Measurements from ENCODE around the gene ATP11A.

The ATP11A gene

DNA sequence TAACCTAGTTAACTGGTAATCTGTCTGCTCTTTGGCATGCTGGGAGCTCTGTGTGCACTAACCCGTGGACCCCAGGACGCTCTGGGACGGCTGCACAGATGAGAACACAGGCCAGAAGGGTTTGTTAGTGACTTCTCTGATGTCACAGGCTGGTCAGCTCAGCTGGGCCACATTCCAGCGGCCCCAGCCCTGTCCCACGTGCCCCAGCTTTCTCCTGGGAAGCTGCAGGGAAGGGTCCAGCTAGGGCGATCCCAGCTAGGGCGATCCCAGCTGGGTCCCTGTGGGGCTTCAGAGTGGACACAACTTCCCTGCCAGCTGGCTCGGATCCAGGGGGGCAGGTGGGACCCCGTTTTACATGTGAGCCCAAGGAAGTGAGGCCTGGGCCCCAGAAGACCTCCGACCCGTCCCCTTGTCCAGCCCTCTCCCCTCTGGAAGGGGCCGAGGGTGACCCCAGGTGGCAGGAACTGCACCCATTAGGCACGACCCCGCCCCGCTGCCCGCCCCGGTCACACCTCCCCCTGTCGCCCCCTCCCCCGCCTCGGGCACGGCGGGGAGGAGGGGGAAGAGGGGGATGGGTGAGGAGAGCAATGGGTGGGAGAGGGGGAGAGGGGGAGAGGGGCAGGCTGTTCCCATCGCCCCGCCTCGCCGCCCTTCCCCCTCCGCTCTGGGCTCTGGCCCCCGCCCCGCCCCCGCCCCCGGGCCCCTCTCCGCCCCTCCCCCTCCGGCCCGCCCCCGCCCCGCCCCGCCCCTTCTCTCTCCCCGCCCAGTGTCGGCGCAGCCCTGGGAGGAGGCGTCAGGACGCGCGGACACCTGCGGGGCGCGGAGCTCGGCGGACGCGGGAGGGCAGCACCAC lies 204.0 kb downstream of the ATP11A start:
- Histone ChIP-seq H2AFZ (ENCODE audit: low read depth, low read length) (peak overlapping the region; percentile 57), H2BK5ac (ENCODE audit: low read depth, low read length, poor library complexity, severe bottlenecking) (peak overlapping the region; percentile 98), H3K4me3 (ENCODE audit: insufficient read depth in 1 of 2, low read depth in 1 of 2, low read length in 2 of 2) (peak overlapping the region in 1 of 2 experiments; percentile 52), H3K23ac (ENCODE audit: low read length in 2 of 2) (no peak overlapping the region), H4K8ac (ENCODE audit: low read length) (peak overlapping the region; percentile 82), H2BK120ac (ENCODE audit: low read depth, low read length) (peak overlapping the region; percentile 8), H4K91ac (ENCODE audit: low read length) (peak overlapping the region; percentile 46), H2BK12ac (ENCODE audit: low read length in 2 of 2) (peak overlapping the region in 1 of 2 experiments; percentile 34), H3K27me3 (ENCODE audit: control insufficient read depth in 1 of 2, insufficient read depth in 1 of 2, low read length in 2 of 2) (peaks cover 0 to 87% of the 10 kb centered on the region in 2 experiments), H3K36me3 (ENCODE audit: control insufficient read depth in 1 of 2, insufficient read depth in 2 of 2, low read depth in 1 of 2, low read length in 2 of 2) (peaks cover 0 to 2% of the 10 kb centered on the region in 2 experiments), H3K4ac (ENCODE audit: low read depth in 1 of 2, low read length in 2 of 2) (peak overlapping the region in 1 of 2 experiments; percentile 30), H3K4me1 (ENCODE audit: control insufficient read depth, insufficient read depth, low read depth, low read length) (peaks cover 40% of the 10 kb centered on the region), H3K9ac (ENCODE audit: low read length) (no peak overlapping the region), H3K27ac (ENCODE audit: low read length, poor library complexity, severe bottlenecking) (peak overlapping the region; percentile 97), H3K18ac (ENCODE audit: low read depth in 1 of 2, low read length in 2 of 2) (peak overlapping the region; percentile 37 to 77), H3K9me3 (ENCODE audit: control insufficient read depth, low read length) (no peaks in the 10 kb centered on the region), H2BK15ac (ENCODE audit: low read depth, poor library complexity, severe bottlenecking) (peak overlapping the region; percentile 77), H2AK5ac (ENCODE audit: low read length, severe bottlenecking) (peak overlapping the region; percentile 65), H3K79me1 (replicated peaks; ENCODE audit: low read length, poor library complexity, severe bottlenecking) (no peaks in the 10 kb centered on the region), H3K14ac (ENCODE audit: low read length in 2 of 2) (peak overlapping the region in 1 of 2 experiments; percentile 48), H3K4me2 (ENCODE audit: low read length, poor library complexity, severe bottlenecking) (peak overlapping the region; percentile 89)
- DNase-seq: peak; percentile 71
- WGBS: 16% methylated on average over 8 of the region's 51 CpGs

DNA sequence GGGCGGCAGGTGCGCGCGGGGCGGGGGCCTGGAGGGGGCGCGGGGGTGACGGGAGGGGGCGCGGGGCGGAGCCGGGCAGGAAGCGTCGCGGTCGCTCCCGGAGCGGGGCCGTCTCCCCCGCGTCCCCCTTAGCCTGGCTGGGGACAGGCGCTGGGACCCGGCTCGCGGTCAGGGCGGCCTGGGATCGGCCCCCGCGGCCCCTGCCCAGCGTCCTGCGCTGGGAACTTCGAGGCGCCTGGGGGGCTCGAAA lies 204.5 kb downstream of the ATP11A start:
- H3K4ac ChIP-seq (ENCODE audit: low read depth in 1 of 2, low read length in 2 of 2): no peak overlapping the region
- H4K91ac ChIP-seq (ENCODE audit: low read length): no peak overlapping the region
- H4K8ac ChIP-seq (ENCODE audit: low read length): no peak overlapping the region
- peaks cover 0 to 2% of the 10 kb centered on the region in 2 experiments for H3K36me3 ChIP-seq (ENCODE audit: control insufficient read depth in 1 of 2, insufficient read depth in 2 of 2, low read depth in 1 of 2, low read length in 2 of 2)
- H3K4me3 ChIP-seq (ENCODE audit: insufficient read depth in 1 of 2, low read depth in 1 of 2, low read length in 2 of 2): peak overlapping the region in 1 of 2 experiments; percentile 52
- no peak overlapping the region for H2BK5ac ChIP-seq (ENCODE audit: low read depth, low read length, poor library complexity, severe bottlenecking)
- no peak overlapping the region for H3K18ac ChIP-seq (ENCODE audit: low read depth in 1 of 2, low read length in 2 of 2)
- no peaks in the 10 kb centered on the region for H3K79me1 ChIP-seq (replicated peaks; ENCODE audit: low read length, poor library complexity, severe bottlenecking)
- H3K27me3 ChIP-seq (ENCODE audit: control insufficient read depth in 1 of 2, insufficient read depth in 1 of 2, low read length in 2 of 2): peaks cover 0 to 86% of the 10 kb centered on the region in 2 experiments
- 0% methylated on average over 15 of the region's 34 CpGs for WGBS
- H3K23ac ChIP-seq (ENCODE audit: low read length in 2 of 2): no peak overlapping the region
- no peak for DNase-seq
- no peak overlapping the region for H2BK120ac ChIP-seq (ENCODE audit: low read depth, low read length)
- no peak overlapping the region for H2AK5ac ChIP-seq (ENCODE audit: low read length, severe bottlenecking)
- no peak overlapping the region for H3K14ac ChIP-seq (ENCODE audit: low read length in 2 of 2)
- no peak overlapping the region for H3K27ac ChIP-seq (ENCODE audit: low read length, poor library complexity, severe bottlenecking)
- H2BK15ac ChIP-seq (ENCODE audit: low read depth, poor library complexity, severe bottlenecking): no peak overlapping the region
- H3K9ac ChIP-seq (ENCODE audit: low read length): no peak overlapping the region
- H3K9me3 ChIP-seq (ENCODE audit: control insufficient read depth, low read length): no peaks in the 10 kb centered on the region
- H2BK12ac ChIP-seq (ENCODE audit: low read length in 2 of 2): no peak overlapping the region
- H3K4me2 ChIP-seq (ENCODE audit: low read length, poor library complexity, severe bottlenecking): peak overlapping the region; percentile 81
- H3K4me1 ChIP-seq (ENCODE audit: control insufficient read depth, insufficient read depth, low read depth, low read length): peaks cover 40% of the 10 kb centered on the region
- H2AFZ ChIP-seq (ENCODE audit: low read depth, low read length): no peak overlapping the region

DNA sequence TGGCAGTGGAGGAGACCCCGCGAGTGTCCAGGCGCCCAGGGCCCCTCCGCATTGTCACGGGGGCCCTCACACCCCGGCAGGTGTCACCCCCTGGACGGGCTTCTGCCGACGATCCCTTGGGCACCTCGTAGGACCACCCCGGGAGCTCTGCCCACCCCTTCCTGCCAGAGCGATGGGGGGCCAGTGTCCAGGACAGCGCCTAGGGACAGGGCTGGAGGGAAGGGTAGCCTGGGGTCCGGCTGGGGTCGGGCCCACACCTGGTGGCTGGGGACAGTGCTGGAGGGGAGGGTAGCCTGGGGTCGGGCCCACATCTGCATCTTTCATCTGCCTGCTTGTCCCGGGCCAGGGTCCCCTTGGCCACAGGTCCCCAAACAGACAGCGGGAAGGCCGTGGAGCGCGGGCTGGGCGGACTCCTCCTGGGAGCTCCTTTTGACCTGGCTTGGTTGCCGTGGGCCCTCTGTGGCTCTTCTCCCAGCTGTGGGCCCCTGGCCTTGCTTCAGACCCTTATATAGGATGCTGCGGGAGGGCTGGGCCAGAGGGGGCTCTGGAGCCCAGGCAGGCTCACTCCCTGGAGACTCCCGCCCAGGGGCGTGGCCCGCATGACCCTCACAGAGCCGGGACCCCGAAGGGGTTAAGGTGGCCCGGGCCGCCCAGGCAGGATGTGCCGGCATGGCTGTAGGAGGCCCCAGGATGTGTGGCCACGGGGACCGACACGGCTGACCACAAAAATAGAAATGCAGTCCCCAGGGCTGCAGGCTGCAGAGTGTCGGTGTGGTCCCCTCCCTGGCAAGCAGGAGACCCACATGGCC lies 205.0 kb downstream of the ATP11A start:
- Histone ChIP-seq H3K14ac (ENCODE audit: low read length in 2 of 2) (no peak overlapping the region), H2AFZ (ENCODE audit: low read depth, low read length) (no peak overlapping the region), H3K18ac (ENCODE audit: low read depth in 1 of 2, low read length in 2 of 2) (no peak overlapping the region), H3K4ac (ENCODE audit: low read depth in 1 of 2, low read length in 2 of 2) (no peak overlapping the region), H3K27me3 (ENCODE audit: control insufficient read depth in 1 of 2, insufficient read depth in 1 of 2, low read length in 2 of 2) (peaks cover 0 to 86% of the 10 kb centered on the region in 2 experiments), H3K27ac (ENCODE audit: low read length, poor library complexity, severe bottlenecking) (no peak overlapping the region), H3K9ac (ENCODE audit: low read length) (no peak overlapping the region), H3K79me1 (replicated peaks; ENCODE audit: low read length, poor library complexity, severe bottlenecking) (no peaks in the 10 kb centered on the region), H3K9me3 (ENCODE audit: control insufficient read depth, low read length) (no peaks in the 10 kb centered on the region), H3K23ac (ENCODE audit: low read length in 2 of 2) (peak overlapping the region in 1 of 2 experiments; percentile 34), H4K91ac (ENCODE audit: low read length) (no peak overlapping the region), H3K4me2 (ENCODE audit: low read length, poor library complexity, severe bottlenecking) (peak overlapping the region; percentile 81), H2BK12ac (ENCODE audit: low read length in 2 of 2) (no peak overlapping the region), H3K4me1 (ENCODE audit: control insufficient read depth, insufficient read depth, low read depth, low read length) (peaks cover 40% of the 10 kb centered on the region), H2BK15ac (ENCODE audit: low read depth, poor library complexity, severe bottlenecking) (no peak overlapping the region), H2AK5ac (ENCODE audit: low read length, severe bottlenecking) (no peak overlapping the region), H3K4me3 (ENCODE audit: insufficient read depth in 1 of 2, low read depth in 1 of 2, low read length in 2 of 2) (peak overlapping the region in 1 of 2 experiments; percentile 52), H3K36me3 (ENCODE audit: control insufficient read depth in 1 of 2, insufficient read depth in 2 of 2, low read depth in 1 of 2, low read length in 2 of 2) (peaks cover 0 to 2% of the 10 kb centered on the region in 2 experiments), H4K8ac (ENCODE audit: low read length) (no peak overlapping the region), H2BK120ac (ENCODE audit: low read depth, low read length) (no peak overlapping the region), H2BK5ac (ENCODE audit: low read depth, low read length, poor library complexity, severe bottlenecking) (no peak overlapping the region)
- DNase-seq: no peak
- 41% methylated on average over 29 of the region's 36 CpGs for WGBS

Measured in mesenchymal stem cell (in vitro differentiated cells and primary cell).